ENCODE results near the gene REEP2.

DNA sequence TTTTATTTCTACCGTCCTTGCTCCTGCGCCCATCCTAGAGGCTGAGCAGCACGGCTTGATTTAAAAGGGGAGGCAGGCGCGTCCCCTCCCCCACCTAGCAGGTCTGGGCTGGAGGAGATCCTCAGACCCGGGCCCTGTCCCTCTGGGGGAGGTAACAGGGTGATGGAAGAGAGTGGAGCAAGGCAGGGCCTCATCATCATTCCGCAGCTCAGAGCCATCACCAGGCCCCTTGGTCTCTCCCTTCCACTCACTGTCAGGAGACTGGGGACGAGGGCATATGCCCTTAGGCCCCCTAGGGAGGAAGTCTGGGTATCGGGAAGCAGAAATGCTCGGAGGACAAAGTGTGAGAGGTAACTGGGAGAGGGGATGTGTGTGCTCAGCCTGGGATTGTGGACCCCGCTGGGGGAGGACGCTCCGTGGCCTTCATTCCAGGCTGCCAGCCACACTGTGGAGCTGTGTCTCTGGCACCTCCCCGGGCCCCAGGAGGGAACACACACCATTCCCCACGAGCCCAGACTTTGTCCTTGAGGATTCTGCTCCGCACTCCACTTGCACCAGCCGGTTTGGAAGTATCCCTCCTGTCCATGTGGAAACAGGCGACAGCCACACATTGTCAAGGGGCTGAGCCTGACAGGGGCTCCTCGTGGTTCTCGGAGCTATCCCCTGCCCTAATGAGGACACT, 761 bp downstream of the REEP2 start:
- TF ChIP-seq CTCF (IDR thresholded peaks at IDR 0.05; ENCODE audit: insufficient read depth, low read depth, low read length) (no peak), EZH2 (IDR thresholded peaks at IDR 0.05; ENCODE audit: insufficient read depth, low read length) (no peak)
